Fibroblast of skin of left biceps (primary cell): ENCODE measurements around the gene TSC22D3.
A peak's percentile ranks its signal among the peaks of the same experiment; 100 is the strongest.
"Not testable (repeated sequence)": the region's sequence is repeated elsewhere in the genome, so short reads cannot be mapped to it uniquely, and the experiment has no call there.

ENCODE experiments used
- DNase-seq, 2 experiments: peaks; one replicate each; pipeline ENCODE4 v3.0.0-alpha.2; 2013; ENCODE audit warnings: low read depth in 2 of 2

The TSC22D3 gene

GRCh38 chrX:107682256-107682655 is 93.3 kb downstream of the TSC22D3 start:
- no peak for DNase-seq

GRCh38 chrX:107678957-107679740 is 96.4 kb downstream of the TSC22D3 start:
- DNase-seq, result no peak

- DNase-seq, result no peak
These were observed 97.7 kb downstream of the TSC22D3 start for GRCh38 chrX:107677909-107678308.

- DNase-seq, result no peak
These were observed 98.1 kb downstream of the TSC22D3 start for GRCh38 chrX:107677501-107677901.

- DNase-seq, result peak; percentile 47 to 48
These were observed 98.8 kb downstream of the TSC22D3 start for GRCh38 chrX:107676559-107677378.

- DNase-seq, result no peak
These were observed 99.6 kb downstream of the TSC22D3 start for GRCh38 chrX:107675823-107676555.

GRCh38 chrX:107675365-107675654 is 100.3 kb downstream of the TSC22D3 start:
- DNase-seq, result no peak

DNA sequence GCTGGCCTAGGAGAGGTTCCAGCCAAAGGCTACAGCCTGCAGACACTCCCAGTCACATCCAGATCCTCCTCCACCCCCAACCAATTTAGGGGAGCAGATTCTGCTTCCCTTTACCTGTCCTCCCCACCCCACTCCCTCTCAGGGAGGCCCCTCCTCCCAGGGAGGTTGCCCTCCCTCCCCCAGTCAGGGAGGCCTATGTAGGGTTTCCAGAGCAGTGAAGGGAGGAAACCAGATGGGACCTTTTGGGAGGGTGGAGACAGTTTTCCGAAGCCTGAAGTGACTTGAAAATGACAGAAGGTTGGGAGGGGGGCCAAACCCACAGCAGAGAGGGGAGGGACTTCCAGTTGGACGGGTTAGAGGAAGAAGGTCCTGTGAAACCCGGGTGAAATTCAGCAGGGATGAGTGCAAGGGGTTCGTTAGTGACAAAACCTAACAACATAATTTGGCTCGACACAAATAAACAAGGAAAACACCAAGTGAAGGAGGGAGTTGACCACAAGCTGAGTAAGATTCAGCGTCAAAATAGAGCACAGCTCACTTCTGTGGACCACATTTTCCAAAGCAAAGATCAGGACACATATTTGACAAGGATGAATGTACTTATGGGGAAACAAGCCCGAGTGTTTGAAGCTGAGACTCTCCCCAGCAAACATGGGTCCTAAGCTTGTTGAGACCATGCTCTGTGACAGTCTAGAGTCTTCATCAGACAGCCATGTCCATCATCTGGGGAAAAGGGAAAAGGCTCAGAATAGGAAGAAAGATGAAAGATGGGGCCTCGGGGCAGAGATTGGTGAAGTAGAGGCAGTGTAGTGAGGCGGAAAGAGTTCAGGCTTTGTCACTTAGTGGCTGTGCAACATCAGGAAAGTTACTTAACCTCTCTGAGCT is 100.9 kb downstream of the TSC22D3 start:
- no peak for DNase-seq

DNA sequence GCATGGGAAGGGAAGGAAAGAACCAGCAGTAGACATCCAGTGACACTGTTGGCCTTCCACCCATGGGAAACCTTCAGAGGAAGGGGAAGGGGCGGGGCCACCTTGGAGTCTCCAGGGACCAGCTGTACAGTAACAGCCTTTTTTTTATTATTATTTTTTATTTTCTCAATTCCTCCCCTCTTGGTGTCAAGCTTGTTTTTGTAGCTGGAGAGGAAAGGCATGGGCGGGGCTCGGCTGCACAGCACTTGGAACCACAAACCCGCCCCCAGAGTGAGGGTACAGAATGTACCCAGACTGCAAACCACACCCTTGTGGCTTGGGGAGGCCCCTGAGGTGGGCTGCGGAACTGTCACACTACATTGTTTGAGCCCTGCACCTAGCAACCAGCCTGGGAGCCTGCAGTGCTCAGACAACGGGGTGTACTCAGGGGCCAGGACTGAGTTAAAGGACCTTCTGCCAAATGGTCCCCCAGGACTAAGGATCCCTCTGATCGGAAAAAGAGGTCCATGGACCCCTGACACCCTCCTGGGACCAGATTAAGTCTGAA is 101.6 kb downstream of the TSC22D3 start:
- DNase-seq, result no peak

- no peak for DNase-seq
These were observed 102.2 kb downstream of the TSC22D3 start for GRCh38 chrX:107673431-107673830.

GRCh38 chrX:107672955-107673378 is 102.6 kb downstream of the TSC22D3 start:
- DNase-seq, result no peak

GRCh38 chrX:107671256-107671655 is 104.3 kb downstream of the TSC22D3 start:
- not testable (repeated sequence) for DNase-seq

DNA sequence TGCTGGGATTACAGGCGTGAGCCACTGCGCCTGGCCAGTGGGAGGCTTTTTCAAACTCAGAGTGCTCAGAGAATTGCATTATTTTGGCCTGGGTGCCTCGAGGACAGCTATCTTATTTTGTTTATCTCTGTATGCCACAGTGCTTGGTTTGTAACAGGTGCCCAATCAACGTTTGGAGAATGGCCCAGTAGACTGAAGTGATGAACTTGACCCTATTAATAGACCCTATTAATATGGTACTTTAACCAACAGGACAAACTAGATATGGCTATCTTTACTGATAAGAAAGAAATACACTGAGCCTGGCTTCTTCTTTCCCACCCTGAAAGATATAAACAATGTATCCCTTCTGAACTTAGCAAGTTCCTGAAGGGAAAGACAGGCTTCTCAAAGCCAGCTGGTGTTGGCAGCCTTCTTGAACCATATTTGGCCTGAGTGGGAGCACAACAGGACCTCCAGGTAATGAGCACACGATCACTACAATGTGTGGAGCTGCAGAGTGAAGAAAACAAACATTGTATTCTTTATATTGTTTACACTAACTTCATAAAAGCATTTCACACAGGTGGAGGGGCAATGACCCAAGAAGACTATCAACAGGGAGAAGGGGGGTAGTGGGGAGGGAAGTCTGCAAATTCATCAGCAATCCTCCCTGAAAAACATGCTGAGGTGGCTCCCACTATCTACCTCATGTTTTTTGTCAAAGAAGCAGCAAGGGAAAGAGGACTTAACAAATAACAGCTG is 105.5 kb downstream of the TSC22D3 start:
- DNase-seq, result no peak

DNA sequence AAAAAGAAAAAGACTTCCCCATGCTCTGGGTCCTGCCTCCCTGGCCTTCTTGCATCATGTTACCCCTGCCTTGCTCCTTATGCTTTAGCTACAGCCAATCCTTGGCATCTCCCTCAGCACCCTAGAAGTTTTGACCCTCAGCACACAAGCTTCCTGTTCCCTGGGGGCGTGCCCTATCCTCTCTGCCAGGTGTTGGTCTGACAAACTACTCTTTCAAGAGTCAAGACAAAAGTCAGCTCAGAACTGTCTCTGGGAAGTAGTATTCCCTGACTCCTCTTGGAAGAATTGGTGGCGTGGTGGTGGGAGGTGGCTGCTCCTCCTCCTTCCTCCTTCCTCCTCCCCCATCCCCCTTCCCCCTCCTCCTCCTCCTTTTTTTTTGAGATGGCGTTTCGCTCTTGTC is 106.3 kb downstream of the TSC22D3 start:
- DNase-seq, result no peak

- DNase-seq, result not testable (repeated sequence)
These were observed 106.9 kb downstream of the TSC22D3 start for GRCh38 chrX:107668710-107669109.

DNA sequence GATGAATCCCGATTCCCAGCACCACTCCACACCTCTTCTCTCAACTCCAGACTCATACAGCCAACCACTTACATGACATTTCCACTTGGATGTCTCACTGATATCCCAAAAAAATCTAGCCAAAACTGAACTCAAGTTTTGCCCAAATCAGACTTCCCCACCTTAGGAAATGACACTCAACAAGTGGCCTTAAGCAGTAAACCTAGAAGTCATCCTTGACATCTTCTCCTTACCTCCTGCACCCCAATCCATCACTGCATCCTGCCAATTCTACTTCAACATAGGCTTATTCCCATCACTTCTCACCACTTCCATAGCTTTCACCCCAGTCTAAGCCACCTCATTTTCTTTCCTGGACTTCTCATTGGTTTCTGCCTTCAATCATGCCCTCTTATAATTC is 108.2 kb downstream of the TSC22D3 start:
- no peak for DNase-seq

DNA sequence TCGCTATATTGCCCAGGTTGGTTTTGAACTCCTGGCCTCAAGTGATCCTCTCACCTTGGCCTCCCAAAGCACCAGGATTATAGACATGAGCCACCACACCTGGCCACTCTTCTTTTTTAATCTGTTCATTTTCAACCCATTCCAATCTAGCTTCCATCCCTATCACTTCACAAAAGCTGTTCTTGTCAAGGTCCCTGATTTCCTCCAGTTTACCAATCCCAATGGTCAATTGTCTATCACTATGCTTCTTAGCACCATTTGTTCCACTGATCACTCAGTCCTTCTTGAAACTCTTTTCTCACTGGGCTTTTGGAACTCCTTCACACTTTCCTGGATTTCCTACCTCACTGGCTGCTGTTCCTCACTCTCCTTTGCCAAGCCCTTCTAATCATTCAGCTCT is 108.7 kb downstream of the TSC22D3 start:
- DNase-seq, result no peak
